Measurements from ENCODE around the gene MIAT. TPM values are rescaled to one million over a fixed set of nuclear protein-coding genes. Genes with fewer than 3 reads are reported as not detected.

The MIAT gene
- total and polyA plus RNA-seq, 2 donors from 2014 or later: 0.04 to 6.8 TPM

- intact Hi-C loops (cut with DNase I): no loop called here
- FAIRE-seq (no peak), DNase-seq (no peak)
- no peaks in the 10 kb centered on the region for H3K4me1 ChIP-seq (ENCODE audit: control insufficient read depth in 2 of 3, insufficient read depth in 2 of 3, low read depth in 1 of 3, low read length in 3 of 3)
- TF ChIP-seq, protein P1, sequence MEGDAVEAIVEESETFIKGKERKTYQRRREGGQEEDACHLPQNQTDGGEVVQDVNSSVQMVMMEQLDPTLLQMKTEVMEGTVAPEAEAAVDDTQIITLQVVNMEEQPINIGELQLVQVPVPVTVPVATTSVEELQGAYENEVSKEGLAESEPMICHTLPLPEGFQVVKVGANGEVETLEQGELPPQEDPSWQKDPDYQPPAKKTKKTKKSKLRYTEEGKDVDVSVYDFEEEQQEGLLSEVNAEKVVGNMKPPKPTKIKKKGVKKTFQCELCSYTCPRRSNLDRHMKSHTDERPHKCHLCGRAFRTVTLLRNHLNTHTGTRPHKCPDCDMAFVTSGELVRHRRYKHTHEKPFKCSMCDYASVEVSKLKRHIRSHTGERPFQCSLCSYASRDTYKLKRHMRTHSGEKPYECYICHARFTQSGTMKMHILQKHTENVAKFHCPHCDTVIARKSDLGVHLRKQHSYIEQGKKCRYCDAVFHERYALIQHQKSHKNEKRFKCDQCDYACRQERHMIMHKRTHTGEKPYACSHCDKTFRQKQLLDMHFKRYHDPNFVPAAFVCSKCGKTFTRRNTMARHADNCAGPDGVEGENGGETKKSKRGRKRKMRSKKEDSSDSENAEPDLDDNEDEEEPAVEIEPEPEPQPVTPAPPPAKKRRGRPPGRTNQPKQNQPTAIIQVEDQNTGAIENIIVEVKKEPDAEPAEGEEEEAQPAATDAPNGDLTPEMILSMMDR (IDR thresholded peaks at IDR 0.05; ENCODE audit: borderline replicate concordance, extremely low read depth, insufficient read depth): no peak
- H3K4me3 ChIP-seq (ENCODE audit: low read length in 3 of 3): no peak overlapping the region
- H3K9ac ChIP-seq (ENCODE audit: low read length in 3 of 3): no peak overlapping the region
- no peaks in the 10 kb centered on the region for H3K27me3 ChIP-seq (ENCODE audit: control insufficient read depth, insufficient read depth, low read length)
- H3K9me3 ChIP-seq (ENCODE audit: control insufficient read depth in 2 of 3, insufficient read depth in 1 of 3, low read length in 3 of 3): no peaks in the 10 kb centered on the region
- no peak overlapping the region for H3K27ac ChIP-seq (ENCODE audit: low read depth in 2 of 2, low read length in 2 of 2)
- no peaks in the 10 kb centered on the region for H3K36me3 ChIP-seq (ENCODE audit: control insufficient read depth in 2 of 3, insufficient read depth in 3 of 3, low read length in 3 of 3)
Measured at GRCh38 chr22:26614322-26614721, 43.1 kb upstream of the MIAT start.

DNA sequence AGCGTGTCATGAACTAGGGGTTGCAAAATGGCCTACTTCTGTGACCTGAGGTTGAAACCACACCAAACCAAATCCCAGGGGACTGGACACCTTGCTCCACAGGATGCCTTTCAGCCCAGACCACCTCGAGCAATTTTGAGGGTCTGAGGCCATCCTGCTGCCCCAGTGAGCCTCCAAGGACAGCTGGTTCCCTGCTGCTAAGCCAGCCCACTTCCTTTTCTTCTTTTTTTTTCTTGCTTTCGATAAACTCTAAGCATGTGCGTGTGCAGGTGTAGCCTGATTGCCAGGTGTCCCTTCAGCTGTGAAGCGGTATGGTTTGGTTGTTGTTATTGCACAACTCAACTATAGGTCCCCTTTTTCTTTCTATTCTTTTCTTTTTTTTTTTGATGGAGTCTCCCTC is 42.2 kb upstream of the MIAT start:
- FAIRE-seq (no peak), DNase-seq (no peak)
- Histone ChIP-seq H3K27me3 (ENCODE audit: control insufficient read depth, insufficient read depth, low read length) (no peaks in the 10 kb centered on the region), H3K9ac (ENCODE audit: low read length in 3 of 3) (no peak overlapping the region), H3K4me1 (ENCODE audit: control insufficient read depth in 2 of 3, insufficient read depth in 2 of 3, low read depth in 1 of 3, low read length in 3 of 3) (no peaks in the 10 kb centered on the region), H3K27ac (ENCODE audit: low read depth in 2 of 2, low read length in 2 of 2) (no peak overlapping the region), H3K36me3 (ENCODE audit: control insufficient read depth in 2 of 3, insufficient read depth in 3 of 3, low read length in 3 of 3) (no peaks in the 10 kb centered on the region), H3K9me3 (ENCODE audit: control insufficient read depth in 2 of 3, insufficient read depth in 1 of 3, low read length in 3 of 3) (no peaks in the 10 kb centered on the region), H3K4me3 (ENCODE audit: low read length in 3 of 3) (no peak overlapping the region)
- TF ChIP-seq, protein P1 (IDR thresholded peaks at IDR 0.05; ENCODE audit: borderline replicate concordance, extremely low read depth, insufficient read depth): no peak
- intact Hi-C loops (cut with DNase I): no loop called here

DNA sequence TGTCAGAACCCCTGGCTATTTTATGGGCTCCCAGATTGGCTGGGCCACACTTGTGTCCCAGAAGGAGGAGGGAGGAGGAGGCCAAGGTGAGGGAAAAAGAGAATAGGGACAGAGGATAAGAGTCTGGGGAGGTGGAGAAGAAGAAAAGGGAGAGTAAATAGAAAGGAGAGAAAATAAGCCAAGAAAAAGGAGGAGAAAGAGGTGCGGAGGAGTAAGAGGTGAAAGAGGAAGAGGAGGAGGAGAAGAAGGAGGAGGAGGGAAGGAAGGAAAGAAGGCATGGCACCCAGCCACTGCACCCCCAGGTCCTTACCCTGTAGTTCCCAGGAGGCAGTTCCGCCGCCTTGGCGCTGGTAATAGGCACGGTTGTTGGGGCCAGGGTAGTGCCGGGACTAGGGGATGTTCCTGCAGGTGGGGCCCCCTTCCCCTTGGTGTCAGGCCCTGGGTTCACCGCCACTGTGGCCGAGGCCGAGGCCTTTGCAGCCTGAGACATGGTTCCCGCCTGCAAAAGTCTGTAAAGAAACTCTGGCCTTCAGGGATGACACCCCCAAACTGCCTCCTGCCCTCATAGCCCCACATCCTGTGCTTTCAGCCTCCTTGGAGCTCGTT is 41.5 kb upstream of the MIAT start:
- Histone ChIP-seq H3K27ac (ENCODE audit: low read depth in 2 of 2, low read length in 2 of 2) (no peak overlapping the region), H3K36me3 (ENCODE audit: control insufficient read depth in 2 of 3, insufficient read depth in 3 of 3, low read length in 3 of 3) (no peaks in the 10 kb centered on the region), H3K9me3 (ENCODE audit: control insufficient read depth in 2 of 3, insufficient read depth in 1 of 3, low read length in 3 of 3) (no peaks in the 10 kb centered on the region), H3K4me3 (ENCODE audit: low read length in 3 of 3) (no peak overlapping the region), H3K27me3 (ENCODE audit: control insufficient read depth, insufficient read depth, low read length) (no peaks in the 10 kb centered on the region), H3K9ac (ENCODE audit: low read length in 3 of 3) (no peak overlapping the region), H3K4me1 (ENCODE audit: control insufficient read depth in 2 of 3, insufficient read depth in 2 of 3, low read depth in 1 of 3, low read length in 3 of 3) (no peaks in the 10 kb centered on the region)
- intact Hi-C loops (cut with DNase I): no loop called here
- DNase-seq (no peak), FAIRE-seq (no peak)
- TF ChIP-seq, protein P1 (IDR thresholded peaks at IDR 0.05; ENCODE audit: borderline replicate concordance, extremely low read depth, insufficient read depth): no peak

- TF ChIP-seq, protein P1 (IDR thresholded peaks at IDR 0.05; ENCODE audit: borderline replicate concordance, extremely low read depth, insufficient read depth): no peak
- no peak for FAIRE-seq
- H3K9ac ChIP-seq (ENCODE audit: low read length in 3 of 3): no peak overlapping the region
- no peak for DNase-seq
- no peak overlapping the region for H3K27ac ChIP-seq (ENCODE audit: low read depth in 2 of 2, low read length in 2 of 2)
- no peaks in the 10 kb centered on the region for H3K36me3 ChIP-seq (ENCODE audit: control insufficient read depth in 2 of 3, insufficient read depth in 3 of 3, low read length in 3 of 3)
- no peaks in the 10 kb centered on the region for H3K27me3 ChIP-seq (ENCODE audit: control insufficient read depth, insufficient read depth, low read length)
- H3K4me1 ChIP-seq (ENCODE audit: control insufficient read depth in 2 of 3, insufficient read depth in 2 of 3, low read depth in 1 of 3, low read length in 3 of 3): no peaks in the 10 kb centered on the region
- intact Hi-C loops (cut with DNase I): no loop called here
- no peaks in the 10 kb centered on the region for H3K9me3 ChIP-seq (ENCODE audit: control insufficient read depth in 2 of 3, insufficient read depth in 1 of 3, low read length in 3 of 3)
- H3K4me3 ChIP-seq (ENCODE audit: low read length in 3 of 3): no peak overlapping the region
Measured at GRCh38 chr22:26616650-26617049, 40.7 kb upstream of the MIAT start.
